Kidney epithelial cell (primary cell): ENCODE results near the gene FADS2. TPM values are rescaled to one million over a fixed set of nuclear protein-coding genes. Genes with fewer than 3 reads are reported as not detected.

Source experiments
- DNase-seq: peaks from one replicate; pipeline ENCODE4 v3.0.0-alpha.2; 2010; ENCODE audit warnings: low read depth
- H3K27me3 ChIP-seq: 2 replicates; pipeline ENCODE4 v1.6.0; 2011; ENCODE audit warnings: low read length; ENCODE audit not compliant: control insufficient read depth, insufficient read depth
- H3K36me3 ChIP-seq: 2 replicates; pipeline ENCODE4 v1.5.1; 2011; ENCODE audit warnings: low read length; ENCODE audit not compliant: control insufficient read depth, insufficient read depth
- H3K4me3 ChIP-seq: 2 replicates; pipeline ENCODE4 v1.5.1; 2011; ENCODE audit warnings: low read depth, mild to moderate bottlenecking, control low read depth, low read length
- CTCF ChIP-seq: IDR thresholded peaks from 2 replicates; pipeline ENCODE4 v1.5.1; 2011; ENCODE audit warnings: mild to moderate bottlenecking, moderate library complexity, low read length, control low read depth, inconsistent platforms; ENCODE audit not compliant: insufficient read depth, poor library complexity, severe bottlenecking
- total RNA-seq: library from RNA; depleted of rRNA; stranded (reverse); fragments of >200 nt; gene quantifications from 2 replicates; pipeline ENCODE4 v1.2.3, GENCODE V29; 2015

Gene FADS2
- total RNA-seq, 1 donor from 2014 or later, result 235 TPM

- TF ChIP-seq CTCF, result no peak
- Histone ChIP-seq H3K36me3 (no peaks in the 10 kb centered on the region), H3K27me3 (no peaks in the 10 kb centered on the region), H3K4me3 (no peak overlapping the region)
- no peak for DNase-seq
These were observed 55.2 kb downstream of the FADS2 start for GRCh38 chr11:61883327-61883726.

- no peaks in the 10 kb centered on the region for H3K27me3 ChIP-seq
- no peaks in the 10 kb centered on the region for H3K36me3 ChIP-seq
- no peak for DNase-seq
- no peak overlapping the region for H3K4me3 ChIP-seq
- no peak for TF ChIP-seq CTCF
These were observed 55.8 kb downstream of the FADS2 start for GRCh38 chr11:61883947-61884346.

- no peak for TF ChIP-seq CTCF
- Histone ChIP-seq H3K27me3 (no peaks in the 10 kb centered on the region), H3K36me3 (no peaks in the 10 kb centered on the region), H3K4me3 (no peak overlapping the region)
- no peak for DNase-seq
These were observed 57.2 kb downstream of the FADS2 start for GRCh38 chr11:61885166-61885778.

GRCh38 chr11:61885784-61886580 lies 57.9 kb downstream of the FADS2 start:
- H3K36me3 ChIP-seq, result no peaks in the 10 kb centered on the region
- no peak for DNase-seq
- H3K4me3 ChIP-seq, result no peak overlapping the region
- no peaks in the 10 kb centered on the region for H3K27me3 ChIP-seq
- TF ChIP-seq CTCF, result no peak

GRCh38 chr11:61886643-61887042 lies 58.5 kb downstream of the FADS2 start:
- Histone ChIP-seq H3K27me3 (no peaks in the 10 kb centered on the region), H3K4me3 (no peak overlapping the region), H3K36me3 (no peaks in the 10 kb centered on the region)
- no peak for TF ChIP-seq CTCF
- DNase-seq, result no peak
